HTERT RPE-1 (cell line): ENCODE data around the gene RNASEH2B.

Experiments used
- in situ Hi-C: fragments of 300-500 bp; cut with MboI; formaldehyde crosslinking; loops from 4 replicates; pipeline ENCODE4 v1.14.3; 2020; ENCODE audit warnings: low sequenced_read_pairs

Gene RNASEH2B

GRCh38 chr13:50909605-50910484 is at the start of gene RNASEH2B:
Gene RNASEH2B, plus strand, starts transcription at chr13:50909791. Its CDS starts 286 bp downstream, at chr13:50910077.
- in situ Hi-C loops: no loop called here

- in situ Hi-C loops: no loop called here
Measured at GRCh38 chr13:50864492-50864891, 45.1 kb upstream of the RNASEH2B start.

- in situ Hi-C loops: no loop called here
Measured at GRCh38 chr13:50866817-50867636, 42.6 kb upstream of the RNASEH2B start.

GRCh38 chr13:50867637-50867945 is 42.0 kb upstream of the RNASEH2B start:
- in situ Hi-C loops: no loop called here

GRCh38 chr13:50871405-50871804 is 38.2 kb upstream of the RNASEH2B start:
- in situ Hi-C loops: no loop called here

GRCh38 chr13:50873467-50873866 is 36.1 kb upstream of the RNASEH2B start:
- in situ Hi-C loops: no loop called here

GRCh38 chr13:50873991-50874390 is 35.6 kb upstream of the RNASEH2B start:
- in situ Hi-C loops: no loop called here

GRCh38 chr13:50882816-50883435 is 26.7 kb upstream of the RNASEH2B start:
- in situ Hi-C loops: no loop called here

GRCh38 chr13:50883728-50884127 is 25.9 kb upstream of the RNASEH2B start:
- in situ Hi-C loops: no loop called here

- in situ Hi-C loops: no loop called here
Measured at GRCh38 chr13:50884265-50884664, 25.3 kb upstream of the RNASEH2B start.

GRCh38 chr13:50887151-50887550 is 22.4 kb upstream of the RNASEH2B start:
- in situ Hi-C loops: no loop called here

GRCh38 chr13:50888362-50888761 is 21.2 kb upstream of the RNASEH2B start:
- in situ Hi-C loops: no loop called here

GRCh38 chr13:50889317-50889716 is 20.3 kb upstream of the RNASEH2B start:
- in situ Hi-C loops: no loop called here

- in situ Hi-C loops: no loop called here
Measured at GRCh38 chr13:50891206-50891605, 18.4 kb upstream of the RNASEH2B start.

GRCh38 chr13:50892210-50892944 is 17.2 kb upstream of the RNASEH2B start:
- in situ Hi-C loops: no loop called here

GRCh38 chr13:50893211-50893852 is 16.3 kb upstream of the RNASEH2B start:
- in situ Hi-C loops: no loop called here

GRCh38 chr13:50894012-50894411 is 15.6 kb upstream of the RNASEH2B start:
- in situ Hi-C loops: no loop called here

GRCh38 chr13:50894504-50894903 is 15.1 kb upstream of the RNASEH2B start:
- in situ Hi-C loops: no loop called here

GRCh38 chr13:50898338-50898737 is 11.3 kb upstream of the RNASEH2B start:
- in situ Hi-C loops: no loop called here

- in situ Hi-C loops: no loop called here
Measured at GRCh38 chr13:50901701-50902100, 7.9 kb upstream of the RNASEH2B start.
